Sigmoid colon (tissue), 7 donors: ENCODE data around the gene CXorf58. TPM values are rescaled to one million over a fixed set of nuclear protein-coding genes. Genes with fewer than 3 reads are reported as not detected.
"Not testable (repeated sequence)": the region's sequence is repeated elsewhere in the genome, so short reads cannot be mapped to it uniquely, and the experiment has no call there.

Source experiments
- DNase-seq: peaks from one replicate; pipeline ENCODE4 v3.0.0-alpha.2; 2019
- H3K27ac ChIP-seq, 4 donors: fragments of 200-600 bp; sonication (generic); one replicate each; pipeline ENCODE4 v1.5.1; 2016 to 2019; ENCODE audit warnings: mild to moderate bottlenecking in 1 of 4
- H3K27me3 ChIP-seq, 3 donors: fragments of 200-600 bp; sonication (generic); one replicate each; pipeline ENCODE4 v1.5.1; 2019; ENCODE audit warnings: mild to moderate bottlenecking in 1 of 3
- H3K36me3 ChIP-seq, 4 donors: fragments of 200-600 bp; sonication (generic); one replicate each; pipeline ENCODE4 v1.5.1; 2016 to 2019
- H3K4me1 ChIP-seq, 4 donors: fragments of 200-600 bp; sonication (generic); one replicate each; pipeline ENCODE4 v1.5.1; 2017 to 2019
- H3K4me3 ChIP-seq, 4 donors: fragments of 200-600 bp; sonication (generic); one replicate each; pipeline ENCODE4 v1.5.1; 2017 to 2019; ENCODE audit warnings: mild to moderate bottlenecking in 2 of 4, moderate library complexity in 1 of 4
- H3K9me3 ChIP-seq, 4 donors: fragments of 200-600 bp in 3 of 4; sonication (generic) in 3 of 4; one replicate each; pipeline versions ENCODE4 v1.5.1 to v1.6.1; 2013 to 2019
- CTCF ChIP-seq, 4 experiments: fragments of 450-650 bp in 3 of 4; fragments of 200-600 bp in 1 of 4; IDR thresholded peaks; one replicate each; pipeline ENCODE4 v1.5.1; 2016 to 2019; ENCODE audit warnings: antibody characterized with exemption in 4 of 4, mild to moderate bottlenecking in 3 of 4, moderate library complexity in 2 of 4
- EP300 ChIP-seq, 4 donors: sonication (generic); formaldehyde crosslinking; IDR thresholded peaks; one replicate each; pipeline ENCODE4 v1.6.1; 2017; ENCODE audit warnings: antibody characterized with exemption in 4 of 4
- POLR2A ChIP-seq, 2 donors: fragments of 450-650 bp; IDR thresholded peaks; one replicate each; pipeline ENCODE4 v1.6.1; 2016; ENCODE audit warnings: antibody characterized with exemption in 2 of 2, mild to moderate bottlenecking in 2 of 2, moderate library complexity in 2 of 2
- POLR2AphosphoS5 ChIP-seq, 4 donors: sonication (generic); formaldehyde crosslinking; IDR thresholded peaks; one replicate each; pipeline ENCODE4 v1.6.1; 2017; ENCODE audit warnings: antibody characterized with exemption in 4 of 4
- WGBS, 2 donors: extraction: QIAGEN DNeasy Blood & Tissue Kit; methylation state at CpG; one replicate each; pipeline ENCODE4 v1.1.7; 2013; 5-methylcytosine and 5-hydroxymethylcytosine counted together
- intact Hi-C: fragments of 100-400 bp; cut with DNase I; formaldehyde crosslinking; loops from one replicate; pipeline ENCODE4 v1.15.1; 2023
- polyA plus RNA-seq, 3 donors: library from polyadenylated mRNA; stranded (reverse); fragments of 200-250 nt; gene quantifications; one replicate each; pipeline ENCODE4 v1.2.3, GENCODE V29; 2013
- total RNA-seq, 4 donors: library from RNA; depleted of rRNA; stranded (reverse); fragments of >200 nt; gene quantifications; one replicate each; pipeline ENCODE4 v1.1.0, GENCODE V29; 2016
- donor health status: healthy with polysubstance abuse.
- donor health status: Bipolar disorder and iron deficiency.
- donor health status: healthy.

The CXorf58 gene
- total and polyA plus RNA-seq, 7 donors = 0.03 TPM; not detected in 6

DNA sequence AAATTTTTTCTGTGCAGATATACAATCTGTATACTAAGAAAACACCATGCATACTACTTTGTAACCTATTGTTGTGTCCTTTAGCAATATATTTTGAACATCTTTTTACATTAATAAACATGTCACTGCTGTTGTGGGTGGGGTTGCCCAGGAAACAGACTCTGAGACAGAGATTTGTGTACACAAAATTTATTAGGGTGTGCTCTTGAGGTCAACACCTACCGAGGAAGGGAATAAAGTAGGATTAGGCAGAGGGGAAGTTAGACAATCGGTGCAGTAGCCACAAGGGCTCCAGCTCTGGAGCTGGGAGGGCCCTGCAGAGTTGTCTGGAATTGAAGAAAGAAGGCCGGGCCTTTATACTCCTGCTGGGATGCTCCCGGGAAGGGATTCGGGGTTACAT lies 56.4 kb downstream of the CXorf58 start:
- WGBS, 2 donors = 39 to 61% methylated on average over 5 of the region's 5 CpGs
- no peaks in the 10 kb centered on the region for H3K4me1 ChIP-seq
- H3K4me3 ChIP-seq = no peak overlapping the region
- no peak for TF ChIP-seq CTCF (IDR thresholded peaks at IDR 0.05)
- no peak for TF ChIP-seq POLR2A (IDR thresholded peaks at IDR 0.05)
- TF ChIP-seq EP300 (IDR thresholded peaks at IDR 0.05) = no peak
- no peak for DNase-seq
- H3K27me3 ChIP-seq = no peaks in the 10 kb centered on the region
- no peak overlapping the region for H3K27ac ChIP-seq
- H3K36me3 ChIP-seq = no peaks in the 10 kb centered on the region
- H3K9me3 ChIP-seq = no peaks in the 10 kb centered on the region
- intact Hi-C loops = no loop called here

GRCh38 chrX:23965630-23966029 lies 57.8 kb downstream of the CXorf58 start:
- intact Hi-C loops, H3K27ac ChIP-seq: not testable (repeated sequence)
- WGBS, 2 donors = 86 to 92% methylated on average over 8 of the region's 8 CpGs

DNA sequence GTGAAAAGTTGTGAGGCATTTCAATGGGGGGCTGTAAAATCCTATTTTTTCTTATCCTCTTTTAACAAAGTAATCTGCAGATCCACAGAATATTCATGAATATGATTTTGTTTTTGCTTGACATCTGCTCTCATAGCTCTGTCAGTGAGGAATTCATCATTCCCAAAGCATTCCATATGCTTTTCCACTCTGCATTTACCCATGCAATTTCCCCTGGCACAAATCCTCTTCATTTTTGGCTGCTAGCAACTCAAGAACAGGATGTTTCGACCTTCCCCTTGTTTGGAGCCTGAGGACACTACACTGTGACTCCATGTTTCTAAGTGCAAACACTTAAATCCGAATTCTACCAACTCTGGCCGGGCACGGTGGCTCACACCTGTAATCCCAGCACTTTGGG lies 70.7 kb downstream of the CXorf58 start:
- DNase-seq = no peak
- no peaks in the 10 kb centered on the region for H3K36me3 ChIP-seq
- H3K27ac ChIP-seq = no peak overlapping the region
- intact Hi-C loops = no loop called here
- TF ChIP-seq EP300 (IDR thresholded peaks at IDR 0.05) = no peak
- no peak for TF ChIP-seq POLR2A (IDR thresholded peaks at IDR 0.05)
- no peak for TF ChIP-seq POLR2AphosphoS5 (IDR thresholded peaks at IDR 0.05)
- TF ChIP-seq CTCF (IDR thresholded peaks at IDR 0.05) = no peak
- no peaks in the 10 kb centered on the region for H3K27me3 ChIP-seq
- no peaks in the 10 kb centered on the region for H3K9me3 ChIP-seq
- H3K4me1 ChIP-seq = peaks cover 0 to 4% (median 0%) of the 10 kb centered on the region in 4 donors
- H3K4me3 ChIP-seq = no peak overlapping the region
- 89 to 90% methylated on average over 4 of the region's 4 CpGs for WGBS, 2 donors

More at GRCh38 chrX:23965630-23966029, 57.8 kb downstream of the CXorf58 start:
- not testable (repeated sequence) for H3K36me3 ChIP-seq, DNase-seq, H3K9me3 ChIP-seq, H3K4me3 ChIP-seq, H3K27me3 ChIP-seq, H3K4me1 ChIP-seq

GRCh38 chrX:23980011-23980441 lies 72.2 kb downstream of the CXorf58 start:
- DNase-seq = no peak
- intact Hi-C loops = no loop called here
- no peak for TF ChIP-seq POLR2A (IDR thresholded peaks at IDR 0.05)
- TF ChIP-seq POLR2AphosphoS5 (IDR thresholded peaks at IDR 0.05) = no peak
- no peak for TF ChIP-seq CTCF (IDR thresholded peaks at IDR 0.05)
- TF ChIP-seq EP300 (IDR thresholded peaks at IDR 0.05) = no peak
- H3K4me3 ChIP-seq = no peak overlapping the region
- no peaks in the 10 kb centered on the region for H3K36me3 ChIP-seq
- WGBS, 2 donors = 70 to 75% methylated on average over 5 of the region's 5 CpGs
- H3K27me3 ChIP-seq = no peaks in the 10 kb centered on the region
- no peak overlapping the region for H3K27ac ChIP-seq
- no peaks in the 10 kb centered on the region for H3K9me3 ChIP-seq
- H3K4me1 ChIP-seq = peaks cover 0 to 4% (median 0%) of the 10 kb centered on the region in 4 donors

DNA sequence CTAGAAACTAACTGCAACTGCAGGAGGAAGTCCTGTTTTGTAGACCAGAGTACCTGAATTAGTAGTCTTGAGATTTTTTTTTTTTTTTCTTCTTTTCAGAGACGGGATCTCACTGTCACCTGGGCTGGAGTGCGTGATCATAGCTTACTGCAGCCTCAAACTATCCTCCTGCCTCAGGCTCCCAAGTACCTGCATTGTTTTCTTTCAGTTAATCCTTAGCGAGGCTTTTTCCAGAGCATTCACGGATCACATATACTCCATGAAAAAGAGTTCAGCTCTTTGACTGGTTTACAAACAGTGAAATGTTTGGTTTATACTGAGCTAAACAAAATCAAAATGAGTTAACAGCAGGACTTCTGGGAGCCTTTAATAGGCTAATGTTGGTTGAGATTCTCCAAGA lies 73.4 kb downstream of the CXorf58 start:
- TF ChIP-seq POLR2AphosphoS5 (IDR thresholded peaks at IDR 0.05) = no peak
- no peak for TF ChIP-seq POLR2A (IDR thresholded peaks at IDR 0.05)
- no peak for TF ChIP-seq EP300 (IDR thresholded peaks at IDR 0.05)
- TF ChIP-seq CTCF (IDR thresholded peaks at IDR 0.05) = no peak
- peaks cover 0 to 4% (median 0%) of the 10 kb centered on the region in 4 donors for H3K4me1 ChIP-seq
- WGBS, 2 donors = 87% methylated on average over 4 of the region's 4 CpGs
- H3K27me3 ChIP-seq = no peaks in the 10 kb centered on the region
- intact Hi-C loops = no loop called here
- H3K9me3 ChIP-seq = no peaks in the 10 kb centered on the region
- H3K4me3 ChIP-seq = no peak overlapping the region
- H3K27ac ChIP-seq = no peak overlapping the region
- H3K36me3 ChIP-seq = no peaks in the 10 kb centered on the region
- no peak for DNase-seq
